ENCODE data around the gene TCAF2.
"Not testable (repeated sequence)": the region's sequence is repeated elsewhere in the genome, so short reads cannot be mapped to it uniquely, and the experiment has no call there.

- TF ChIP-seq, protein P1, sequence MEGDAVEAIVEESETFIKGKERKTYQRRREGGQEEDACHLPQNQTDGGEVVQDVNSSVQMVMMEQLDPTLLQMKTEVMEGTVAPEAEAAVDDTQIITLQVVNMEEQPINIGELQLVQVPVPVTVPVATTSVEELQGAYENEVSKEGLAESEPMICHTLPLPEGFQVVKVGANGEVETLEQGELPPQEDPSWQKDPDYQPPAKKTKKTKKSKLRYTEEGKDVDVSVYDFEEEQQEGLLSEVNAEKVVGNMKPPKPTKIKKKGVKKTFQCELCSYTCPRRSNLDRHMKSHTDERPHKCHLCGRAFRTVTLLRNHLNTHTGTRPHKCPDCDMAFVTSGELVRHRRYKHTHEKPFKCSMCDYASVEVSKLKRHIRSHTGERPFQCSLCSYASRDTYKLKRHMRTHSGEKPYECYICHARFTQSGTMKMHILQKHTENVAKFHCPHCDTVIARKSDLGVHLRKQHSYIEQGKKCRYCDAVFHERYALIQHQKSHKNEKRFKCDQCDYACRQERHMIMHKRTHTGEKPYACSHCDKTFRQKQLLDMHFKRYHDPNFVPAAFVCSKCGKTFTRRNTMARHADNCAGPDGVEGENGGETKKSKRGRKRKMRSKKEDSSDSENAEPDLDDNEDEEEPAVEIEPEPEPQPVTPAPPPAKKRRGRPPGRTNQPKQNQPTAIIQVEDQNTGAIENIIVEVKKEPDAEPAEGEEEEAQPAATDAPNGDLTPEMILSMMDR (IDR thresholded peaks at IDR 0.05; ENCODE audit: insufficient read depth, low read length, poor library complexity, severe bottlenecking): not testable (repeated sequence)
- not testable (repeated sequence) for TF ChIP-seq EZH2phosphoT487 (conservative IDR thresholded peaks at IDR 0.05; ENCODE audit: low read length)
Observed at GRCh38 chr7:143603549-143603948, 17.2 kb upstream of the TCAF2 start.
